Brain microvascular endothelial cell (primary cell): ENCODE measurements around the gene SH3BP2.

Experiments used
- DNase-seq: peaks from one replicate; pipeline ENCODE4 v3.0.0-alpha.2; 2020
- H3K27ac ChIP-seq: fragments of 250-450 bp; sonication (Bioruptor Pico); 2 replicates; pipeline ENCODE4 v1.5.1; 2020; ENCODE audit warnings: mild to moderate bottlenecking, moderate library complexity
- H3K27me3 ChIP-seq: fragments of 250-450 bp; sonication (Bioruptor Pico); replicated peaks from 2 replicates; pipeline ENCODE4 v1.5.1; 2020; ENCODE audit warnings: mild to moderate bottlenecking
- H3K36me3 ChIP-seq: fragments of 250-450 bp; sonication (Bioruptor Pico); replicated peaks from 2 replicates; pipeline ENCODE4 v1.5.1; 2020; ENCODE audit warnings: mild to moderate bottlenecking
- H3K4me3 ChIP-seq: 2 replicates; pipeline ENCODE4 v1.5.1; 2011; ENCODE audit warnings: low read depth, mild to moderate bottlenecking, control low read depth, low read length, moderate library complexity
- CTCF ChIP-seq: IDR thresholded peaks from 2 replicates; pipeline ENCODE4 v1.5.1; 2011; ENCODE audit warnings: low read depth, mild to moderate bottlenecking, moderate library complexity, low read length, control low read depth, inconsistent platforms; ENCODE audit errors: missing control alignments
- in situ Hi-C: cut with HindIII; loops from 2 replicates; pipeline ENCODE4 v1.10.0; 2017; ENCODE audit warnings: low sequenced_read_pairs, low pct_ligation_motif_present

SH3BP2 gene

GRCh38 chr4:2806390-2807355 is 13.8 kb downstream of the SH3BP2 start:
- in situ Hi-C loops: no loop called here
- no peak overlapping the region for H3K4me3 ChIP-seq
- no peaks in the 10 kb centered on the region for H3K36me3 ChIP-seq
- no peak overlapping the region for H3K27ac ChIP-seq
- no peaks in the 10 kb centered on the region for H3K27me3 ChIP-seq
- DNase-seq: no peak
- no peak for TF ChIP-seq CTCF

GRCh38 chr4:2807571-2807970 is 14.7 kb downstream of the SH3BP2 start:
- TF ChIP-seq CTCF: no peak
- in situ Hi-C loops: no loop called here
- Histone ChIP-seq H3K36me3 (no peaks in the 10 kb centered on the region), H3K27me3 (no peaks in the 10 kb centered on the region), H3K27ac (no peak overlapping the region), H3K4me3 (no peak overlapping the region)
- no peak for DNase-seq

GRCh38 chr4:2808001-2808400 is 15.1 kb downstream of the SH3BP2 start:
- in situ Hi-C loops: no loop called here
- no peak for DNase-seq
- TF ChIP-seq CTCF: no peak
- Histone ChIP-seq H3K36me3 (no peaks in the 10 kb centered on the region), H3K27ac (no peak overlapping the region), H3K4me3 (no peak overlapping the region), H3K27me3 (no peaks in the 10 kb centered on the region)

- H3K27me3 ChIP-seq: no peaks in the 10 kb centered on the region
- in situ Hi-C loops: no loop called here
- no peak overlapping the region for H3K4me3 ChIP-seq
- TF ChIP-seq CTCF: no peak
- no peak overlapping the region for H3K27ac ChIP-seq
- no peak for DNase-seq
- H3K36me3 ChIP-seq: no peaks in the 10 kb centered on the region
Observed at GRCh38 chr4:2809610-2810180, 16.8 kb downstream of the SH3BP2 start.

GRCh38 chr4:2810388-2810787 is 17.5 kb downstream of the SH3BP2 start:
- in situ Hi-C loops: no loop called here
- no peak for TF ChIP-seq CTCF
- Histone ChIP-seq H3K4me3 (no peak overlapping the region), H3K27ac (no peak overlapping the region), H3K27me3 (no peaks in the 10 kb centered on the region), H3K36me3 (no peaks in the 10 kb centered on the region)
- DNase-seq: no peak
